AG10803 (cell line): ENCODE data around the gene BCAS3.

Source experiments
- DNase-seq: peaks from one replicate; pipeline ENCODE4 v3.0.0; 2010; ENCODE audit warnings: low read depth
- H3K4me3 ChIP-seq: 2 replicates; pipeline ENCODE4 v1.5.1; 2011; ENCODE audit warnings: mild to moderate bottlenecking, low read length, control low read depth
- CTCF ChIP-seq: conservative IDR thresholded peaks from 2 replicates; pipeline ENCODE4 v1.5.1; 2011; ENCODE audit warnings: mild to moderate bottlenecking, low read length, control low read depth, inconsistent platforms

Gene BCAS3

GRCh38 chr17:61007980-61008379 is 330.3 kb downstream of the BCAS3 start:
- no peak overlapping the region for H3K4me3 ChIP-seq
- DNase-seq, result no peak
- TF ChIP-seq CTCF, result no peak

GRCh38 chr17:61009663-61010062 is 332.0 kb downstream of the BCAS3 start:
- DNase-seq, result no peak
- H3K4me3 ChIP-seq, result no peak overlapping the region
- no peak for TF ChIP-seq CTCF

GRCh38 chr17:61010661-61011170 is 333.1 kb downstream of the BCAS3 start:
- DNase-seq, result no peak
- TF ChIP-seq CTCF, result no peak
- H3K4me3 ChIP-seq, result no peak overlapping the region

GRCh38 chr17:61011251-61011650 is 333.6 kb downstream of the BCAS3 start:
- H3K4me3 ChIP-seq, result no peak overlapping the region
- TF ChIP-seq CTCF, result no peak
- no peak for DNase-seq

- peak; percentile 56 for DNase-seq
- H3K4me3 ChIP-seq, result no peak overlapping the region
These were observed 338.3 kb downstream of the BCAS3 start for GRCh38 chr17:61015966-61016365.

GRCh38 chr17:61017317-61018006 is 339.8 kb downstream of the BCAS3 start:
- no peak for TF ChIP-seq CTCF
- DNase-seq, result no peak
- no peak overlapping the region for H3K4me3 ChIP-seq

More at GRCh38 chr17:61015966-61016365, 338.3 kb downstream of the BCAS3 start:
- TF ChIP-seq CTCF, result no peak

- TF ChIP-seq CTCF, result no peak
- H3K4me3 ChIP-seq, result no peak overlapping the region
- DNase-seq, result no peak
These were observed 341.3 kb downstream of the BCAS3 start for GRCh38 chr17:61018938-61019337.
